HG03575 (cell line): ENCODE data around the gene UCKL1.
A peak's percentile ranks its signal among the peaks of the same experiment; 100 is the strongest.
"Not testable (repeated sequence)": the region's sequence is repeated elsewhere in the genome, so short reads cannot be mapped to it uniquely, and the experiment has no call there.

ENCODE experiments used
- ATAC-seq: cut with Tn5 transposase; IDR thresholded peaks from one replicate; pipeline ENCODE4 v1.9.1; 2021; ENCODE audit not compliant: unreplicated experiment, insufficient number of reproducible peaks, low FRiP score; ENCODE audit errors: extremely low read depth

Gene UCKL1

GRCh38 chr20:63955827-63956663, at the start of gene UCKL1:
Gene UCKL1, minus strand, starts transcription at chr20:63956416. Its CDS starts 44 bp downstream, at chr20:63956372.
- ATAC-seq, result peak; percentile 37

- ATAC-seq, result no peak
These were observed 49.2 kb upstream of the UCKL1 start for GRCh38 chr20:64005394-64005793.

GRCh38 chr20:64003960-64004725, 47.9 kb upstream of the UCKL1 start:
- no peak for ATAC-seq

- ATAC-seq, result no peak
These were observed 45.4 kb upstream of the UCKL1 start for GRCh38 chr20:64001607-64002011.

GRCh38 chr20:64000906-64001305, 44.7 kb upstream of the UCKL1 start:
- ATAC-seq, result no peak

GRCh38 chr20:63982937-63983336, 26.7 kb upstream of the UCKL1 start:
- ATAC-seq, result no peak

- no peak for ATAC-seq
These were observed 24.9 kb upstream of the UCKL1 start, which contains the start of gene PRPF6 for GRCh38 chr20:63980806-63981728. Gene PRPF6, plus strand, starts transcription at chr20:63981132. Its CDS starts 114 bp downstream, at chr20:63981246.

- ATAC-seq, result no peak
These were observed 24.1 kb upstream of the UCKL1 start for GRCh38 chr20:63980317-63980805.

- no peak for ATAC-seq
These were observed 23.5 kb upstream of the UCKL1 start, which contains the start of gene SAMD10 for GRCh38 chr20:63979557-63980316. Gene SAMD10, minus strand, starts transcription at chr20:63979642. Its CDS starts 175 bp downstream, at chr20:63979467.

GRCh38 chr20:63979229-63979556, 23.0 kb upstream of the UCKL1 start:
- no peak for ATAC-seq

GRCh38 chr20:63978319-63979228, 22.4 kb upstream of the UCKL1 start:
- ATAC-seq, result no peak

GRCh38 chr20:63977739-63978276, 21.6 kb upstream of the UCKL1 start:
- no peak for ATAC-seq

GRCh38 chr20:63976980-63977738, 20.9 kb upstream of the UCKL1 start:
- ATAC-seq, result no peak

GRCh38 chr20:63976511-63976910, 20.3 kb upstream of the UCKL1 start:
- ATAC-seq, result not testable (repeated sequence)

- ATAC-seq, result no peak
These were observed 18.4 kb upstream of the UCKL1 start for GRCh38 chr20:63974402-63975200.
